Activated B cell treated with CpG ODN at 0.5 μM for 24 hours (primary cell): ENCODE data around the gene RILP. TPM values are rescaled to one million over a fixed set of nuclear protein-coding genes. Genes with fewer than 3 reads are reported as not detected.
"Not testable (repeated sequence)": the region's sequence is repeated elsewhere in the genome, so short reads cannot be mapped to it uniquely, and the experiment has no call there.

Source experiments
- ATAC-seq: fragments of 200-7000 bp; cut with Tn5 transposase; one replicate; pipeline ENCODE4 v1.10.0; 2021; ENCODE audit warnings: low read depth, mild to moderate bottlenecking, moderate library complexity
- CTCF ChIA-PET: fragments of 350-600 bp; sonication (Branson Sonifier 250); formaldehyde crosslinking; loops from one replicate; lab custom pipeline; 2021; ENCODE audit warnings: antibody characterized with exemption; lab: Charles Lee
- POLR2A ChIA-PET: fragments of 350-600 bp; sonication (Branson Sonifier 250); formaldehyde crosslinking; loops from one replicate; lab custom pipeline; 2021; ENCODE audit warnings: antibody characterized with exemption; lab: Charles Lee
- DNase-seq: peaks from one replicate; pipeline ENCODE4 v3.0.0; 2022
- H3K27ac Mint-ChIP-seq: one replicate; pipeline ENCODE4 v1.8.0; 2020; ENCODE audit warnings: mixed read lengths
- H3K27me3 Mint-ChIP-seq: one replicate; pipeline ENCODE4 v1.8.0; 2021; ENCODE audit warnings: mixed read lengths
- H3K36me3 Mint-ChIP-seq: one replicate; pipeline ENCODE4 v1.8.0; 2021; ENCODE audit warnings: low read depth, mixed read lengths
- H3K4me1 Mint-ChIP-seq: one replicate; pipeline ENCODE4 v1.8.0; 2021; ENCODE audit warnings: mixed read lengths
- H3K4me3 Mint-ChIP-seq: one replicate; pipeline ENCODE4 v1.8.0; 2020; ENCODE audit warnings: mild to moderate bottlenecking, mixed read lengths
- H3K9me3 Mint-ChIP-seq: one replicate; pipeline ENCODE4 v1.8.0; 2020; ENCODE audit warnings: mixed read lengths
- CTCF ChIP-seq: fragments of 200-600 bp; IDR thresholded peaks from one replicate; pipeline ENCODE4 v1.8.0; 2022; ENCODE audit warnings: antibody characterized with exemption, mild to moderate bottlenecking
- intact Hi-C: fragments of 100-400 bp; cut with micrococcal nuclease; formaldehyde crosslinking; loops from one replicate; pipeline ENCODE4 v1.15.1; 2024
- total RNA-seq: library from RNA; stranded (reverse); gene quantifications from 2 replicates; pipeline ENCODE4 v1.2.3, GENCODE V29; 2022

RILP gene
- 9.7 and 9.8 TPM in 2 replicates for total RNA-seq

GRCh38 chr17:1649844-1650501, at the start of gene RILP:
Gene RILP, minus strand, starts transcription at chr17:1649866. Its CDS starts 62 bp downstream, at chr17:1649804.
- intact Hi-C loops = loop anchor here (1.0 to 10.0 kb wide), 8 partner anchors 22 to 391 kb away; partner anchors contain the start of genes DPH1, PITPNA, PRPF8 and SLC43A2
- peak within 1 kb of the TSS; percentile 24 for H3K27ac Mint-ChIP-seq

GRCh38 chr17:1697681-1698080, 48.0 kb upstream of the RILP start:
- H3K27me3 Mint-ChIP-seq = peaks cover 5% of the 10 kb centered on the region
- DNase-seq = no peak
- intact Hi-C loops = no loop called here
- ChIA-PET POLR2A (interaction anchor here (0.7 kb wide), 1 partner anchor 10 kb away, joined by 6 read pairs; no protein-coding TSS in a partner anchor), CTCF (no interaction called here)
- no peaks in the 10 kb centered on the region for H3K9me3 Mint-ChIP-seq
- no peaks in the 10 kb centered on the region for H3K36me3 Mint-ChIP-seq
- H3K27ac Mint-ChIP-seq = no peak overlapping the region
- no peak overlapping the region for H3K4me3 Mint-ChIP-seq
- H3K4me1 Mint-ChIP-seq = no peaks in the 10 kb centered on the region
- no peak for ATAC-seq
- no peak for TF ChIP-seq CTCF

More at GRCh38 chr17:1649844-1650501, at the start of gene RILP:
- ChIA-PET POLR2A (interaction anchor here (0.5 to 5.3 kb wide), 17 partner anchors 18 to 750 kb away, joined by 3 to 47 read pairs (median 8); partner anchors contain the start of genes INPP5K, SGSM2, SLC43A2 and WDR81), CTCF (interaction anchor here (1.0 to 7.1 kb wide), 9 partner anchors 9 to 134 kb away, joined by 3 to 82 read pairs (median 9); partner anchors contain the start of gene SLC43A2)
- Mint-ChIP-seq H3K36me3 (peaks cover 42% of the 10 kb centered on the region), H3K4me1 (peaks cover 34% of the 10 kb centered on the region), H3K4me3 (peak within 1 kb of the TSS; percentile 69), H3K27me3 (no peaks in the 10 kb centered on the region), H3K9me3 (no peaks in the 10 kb centered on the region)
- no peak for TF ChIP-seq CTCF
- ATAC-seq (no peak), DNase-seq (no peak)

GRCh38 chr17:1695365-1695764, 45.7 kb upstream of the RILP start:
- POLR2A ChIA-PET = no interaction called here
- no peaks in the 10 kb centered on the region for H3K4me1 Mint-ChIP-seq
- no peak overlapping the region for H3K27ac Mint-ChIP-seq
- no peaks in the 10 kb centered on the region for H3K36me3 Mint-ChIP-seq
- DNase-seq (no peak), ATAC-seq (peak; percentile 79)
- intact Hi-C loops = no loop called here
- H3K4me3 Mint-ChIP-seq = no peak overlapping the region
- CTCF ChIA-PET = no interaction called here
- TF ChIP-seq CTCF = no peak
- peaks cover 7% of the 10 kb centered on the region for H3K27me3 Mint-ChIP-seq
- no peaks in the 10 kb centered on the region for H3K9me3 Mint-ChIP-seq

- Mint-ChIP-seq H3K27ac (no peak overlapping the region), H3K27me3 (peaks cover 7% of the 10 kb centered on the region), H3K9me3 (no peaks in the 10 kb centered on the region), H3K4me3 (no peak overlapping the region), H3K4me1 (no peaks in the 10 kb centered on the region), H3K36me3 (no peaks in the 10 kb centered on the region)
- ChIA-PET CTCF (no interaction called here), POLR2A (no interaction called here)
- ATAC-seq = no peak
- intact Hi-C loops = no loop called here
- TF ChIP-seq CTCF = no peak
- no peak for DNase-seq
Measured at GRCh38 chr17:1693339-1693738, 43.7 kb upstream of the RILP start.

GRCh38 chr17:1690544-1691221, 41.0 kb upstream of the RILP start:
- no peaks in the 10 kb centered on the region for H3K9me3 Mint-ChIP-seq
- no peak overlapping the region for H3K27ac Mint-ChIP-seq
- intact Hi-C loops = no loop called here
- no peak for TF ChIP-seq CTCF
- H3K4me1 Mint-ChIP-seq = no peaks in the 10 kb centered on the region
- no peaks in the 10 kb centered on the region for H3K36me3 Mint-ChIP-seq
- peaks cover 5% of the 10 kb centered on the region for H3K27me3 Mint-ChIP-seq
- ATAC-seq = no peak
- CTCF ChIA-PET = no interaction called here
- no peak overlapping the region for H3K4me3 Mint-ChIP-seq
- POLR2A ChIA-PET = no interaction called here
- no peak for DNase-seq

GRCh38 chr17:1688405-1688804, 38.7 kb upstream of the RILP start:
- CTCF ChIA-PET, intact Hi-C loops, H3K27me3 Mint-ChIP-seq, H3K9me3 Mint-ChIP-seq, H3K4me3 Mint-ChIP-seq, H3K27ac Mint-ChIP-seq, ATAC-seq, DNase-seq: not testable (repeated sequence)
- POLR2A ChIA-PET = interaction anchor here (0.6 kb wide), 1 partner anchor 9 kb away, joined by 6 read pairs; no protein-coding TSS in a partner anchor
- H3K4me1 Mint-ChIP-seq = peaks cover 17% of the 10 kb centered on the region
- H3K36me3 Mint-ChIP-seq = peaks cover 10% of the 10 kb centered on the region
